ENCODE results near the gene BBC3. TPM values are rescaled to one million over a fixed set of nuclear protein-coding genes. Genes with fewer than 3 reads are reported as not detected.
A peak's percentile ranks its signal among the peaks of the same experiment; 100 is the strongest.

Gene BBC3
- total RNA-seq, 3 donors from 2014 or later = 4.4 to 6.0 (median 5.7) TPM

DNA sequence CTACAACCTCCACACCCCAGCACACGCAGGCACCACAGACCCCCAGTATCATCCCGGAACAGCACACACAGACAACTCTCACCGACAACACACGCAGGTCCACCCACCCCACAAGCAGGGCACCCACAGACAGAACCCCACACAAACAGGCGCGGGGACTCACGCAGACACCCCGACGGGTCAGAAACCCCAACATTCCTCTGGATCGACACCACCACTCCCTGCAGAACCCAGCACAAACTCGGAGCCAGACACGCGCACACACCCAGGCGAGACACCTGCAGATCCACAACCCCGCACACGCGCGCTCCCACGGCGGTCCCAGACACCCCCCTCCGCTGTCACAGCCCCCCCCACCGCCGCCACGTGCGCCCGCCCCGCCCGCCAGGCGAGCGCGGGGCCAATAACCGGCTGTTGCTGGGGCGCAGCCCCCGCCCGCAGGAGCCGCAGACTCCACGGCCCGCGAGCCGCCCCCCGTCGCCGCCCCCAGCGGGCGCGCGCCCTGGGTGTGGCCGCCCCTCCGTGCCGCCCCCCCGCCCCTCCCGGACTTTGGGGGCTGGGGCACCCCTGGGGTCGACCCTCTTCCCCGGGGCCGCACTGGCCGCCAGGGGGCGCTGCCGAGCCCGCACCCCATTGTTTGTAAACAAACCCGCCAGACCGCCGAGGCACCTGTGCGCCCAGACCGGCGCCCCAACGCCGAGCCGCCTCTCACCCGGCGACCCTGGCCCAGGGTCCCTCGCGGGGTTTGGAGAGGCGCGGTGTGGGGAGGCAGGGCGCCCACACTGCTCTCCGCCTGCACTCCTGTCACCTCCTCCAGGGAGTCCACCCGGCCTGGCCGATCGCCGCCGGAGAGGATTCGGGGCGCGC lies 712 bp downstream of the BBC3 start:
- ATAC-seq (peak; percentile 27 to 30), DNase-seq (peak; percentile 78)
- Mint-ChIP-seq H3K9me3 (no peaks in the 10 kb centered on the region), H3K4me3 (peak overlapping the region; percentile 58), H3K27me3 (ENCODE audit: low read depth) (no peaks in the 10 kb centered on the region), H3K36me3 (ENCODE audit: insufficient read depth) (no peaks in the 10 kb centered on the region), H3K4me1 (ENCODE audit: low read depth) (peaks cover 34% of the 10 kb centered on the region)

DNA sequence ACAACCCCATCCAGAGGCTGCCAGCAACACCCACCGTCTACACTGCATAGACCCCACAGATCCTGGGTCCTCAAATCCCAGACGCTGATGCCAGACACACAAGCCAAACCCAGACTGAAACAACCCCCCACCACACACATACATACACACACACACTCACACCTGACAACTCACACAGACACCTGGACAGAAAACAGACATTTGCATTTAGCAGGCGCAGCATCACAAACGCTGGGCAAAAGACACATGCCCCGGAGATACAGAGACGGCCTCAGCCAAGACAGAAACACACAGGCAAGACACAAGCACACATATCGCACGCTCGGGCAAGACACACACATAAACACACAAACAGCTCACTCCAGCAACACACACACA lies 1.3 kb downstream of the BBC3 start:
- ATAC-seq (no peak), DNase-seq (no peak)
- Mint-ChIP-seq H3K9me3 (no peaks in the 10 kb centered on the region), H3K4me3 (no peak overlapping the region), H3K4me1 (ENCODE audit: low read depth) (peaks cover 34% of the 10 kb centered on the region), H3K36me3 (ENCODE audit: insufficient read depth) (no peaks in the 10 kb centered on the region), H3K27me3 (ENCODE audit: low read depth) (no peaks in the 10 kb centered on the region)

DNA sequence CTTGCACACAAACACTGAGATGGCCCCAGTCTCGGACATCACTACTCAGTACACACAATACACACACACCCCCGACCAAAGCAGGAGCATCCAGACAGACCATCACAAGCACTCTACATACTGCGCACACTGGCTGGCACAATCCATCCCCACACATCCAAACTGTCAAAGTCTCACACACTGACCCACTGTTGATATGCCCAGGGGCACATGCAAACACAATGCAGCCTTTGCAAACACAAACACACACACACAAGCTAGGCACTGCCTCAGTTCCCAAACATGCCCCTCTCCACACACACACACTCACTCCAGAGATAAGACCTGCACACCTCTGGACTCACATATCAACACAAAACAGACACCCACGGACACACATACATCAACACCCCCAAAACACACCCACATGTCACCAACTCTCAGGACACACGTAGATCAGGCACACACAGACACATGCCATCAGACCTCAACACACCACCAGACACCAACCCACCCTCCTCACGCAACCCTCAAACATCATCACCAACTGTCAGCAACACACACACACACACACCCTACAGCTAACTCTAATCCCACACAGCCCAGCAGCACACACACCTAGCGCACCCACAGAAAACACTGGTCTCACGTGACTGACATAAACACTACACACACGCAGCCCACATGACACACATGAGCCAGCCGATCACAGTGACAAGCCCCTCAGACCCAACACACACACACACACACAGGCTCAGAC lies 1.9 kb downstream of the BBC3 start:
- H3K27me3 Mint-ChIP-seq (ENCODE audit: low read depth) = no peaks in the 10 kb centered on the region
- no peak overlapping the region for H3K4me3 Mint-ChIP-seq
- H3K9me3 Mint-ChIP-seq = no peaks in the 10 kb centered on the region
- no peaks in the 10 kb centered on the region for H3K36me3 Mint-ChIP-seq (ENCODE audit: insufficient read depth)
- DNase-seq (no peak), ATAC-seq (no peak)
- peaks cover 34% of the 10 kb centered on the region for H3K4me1 Mint-ChIP-seq (ENCODE audit: low read depth)

DNA sequence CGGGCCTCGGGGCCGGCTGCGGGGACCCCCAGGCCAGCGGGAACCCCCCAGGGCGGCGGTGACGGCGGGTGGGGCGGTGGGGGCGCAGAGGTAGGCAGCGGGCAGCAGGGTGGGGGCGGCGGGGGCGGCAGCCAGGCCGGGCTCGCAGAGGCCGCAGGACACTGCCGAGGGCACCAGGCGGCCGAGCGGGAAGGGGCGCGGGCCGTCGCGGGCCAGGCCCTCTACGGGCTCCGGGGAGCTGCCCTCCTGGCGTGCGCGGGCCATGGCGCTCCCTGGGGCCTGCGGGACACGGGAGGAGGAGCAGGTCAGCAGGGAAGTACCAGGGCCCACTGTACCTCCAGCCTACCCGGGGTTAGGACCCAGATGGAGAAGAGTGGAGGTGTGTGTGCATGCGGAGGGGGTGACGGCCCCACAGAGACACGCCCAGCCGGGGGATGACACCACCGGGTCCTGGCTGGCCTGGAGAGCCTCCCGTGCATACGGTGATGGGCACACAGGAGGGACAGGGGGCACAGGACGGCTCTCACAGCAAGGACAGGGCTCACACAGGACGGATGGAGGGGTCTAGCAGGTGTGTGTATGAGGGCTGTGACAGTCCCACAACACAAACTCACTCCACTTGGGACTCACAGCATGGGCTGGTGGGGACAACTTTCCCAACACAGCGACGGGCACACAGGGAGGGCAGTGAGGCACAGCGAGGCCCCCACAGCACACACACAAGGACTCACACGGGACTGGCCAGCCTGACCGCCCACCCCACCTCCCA lies 2.6 kb downstream of the BBC3 start:
- DNase-seq (peak; percentile 38), ATAC-seq (no peak)
- Mint-ChIP-seq H3K9me3 (no peaks in the 10 kb centered on the region), H3K36me3 (ENCODE audit: insufficient read depth) (no peaks in the 10 kb centered on the region), H3K27me3 (ENCODE audit: low read depth) (no peaks in the 10 kb centered on the region), H3K4me1 (ENCODE audit: low read depth) (peaks cover 34% of the 10 kb centered on the region), H3K4me3 (no peak overlapping the region)

DNA sequence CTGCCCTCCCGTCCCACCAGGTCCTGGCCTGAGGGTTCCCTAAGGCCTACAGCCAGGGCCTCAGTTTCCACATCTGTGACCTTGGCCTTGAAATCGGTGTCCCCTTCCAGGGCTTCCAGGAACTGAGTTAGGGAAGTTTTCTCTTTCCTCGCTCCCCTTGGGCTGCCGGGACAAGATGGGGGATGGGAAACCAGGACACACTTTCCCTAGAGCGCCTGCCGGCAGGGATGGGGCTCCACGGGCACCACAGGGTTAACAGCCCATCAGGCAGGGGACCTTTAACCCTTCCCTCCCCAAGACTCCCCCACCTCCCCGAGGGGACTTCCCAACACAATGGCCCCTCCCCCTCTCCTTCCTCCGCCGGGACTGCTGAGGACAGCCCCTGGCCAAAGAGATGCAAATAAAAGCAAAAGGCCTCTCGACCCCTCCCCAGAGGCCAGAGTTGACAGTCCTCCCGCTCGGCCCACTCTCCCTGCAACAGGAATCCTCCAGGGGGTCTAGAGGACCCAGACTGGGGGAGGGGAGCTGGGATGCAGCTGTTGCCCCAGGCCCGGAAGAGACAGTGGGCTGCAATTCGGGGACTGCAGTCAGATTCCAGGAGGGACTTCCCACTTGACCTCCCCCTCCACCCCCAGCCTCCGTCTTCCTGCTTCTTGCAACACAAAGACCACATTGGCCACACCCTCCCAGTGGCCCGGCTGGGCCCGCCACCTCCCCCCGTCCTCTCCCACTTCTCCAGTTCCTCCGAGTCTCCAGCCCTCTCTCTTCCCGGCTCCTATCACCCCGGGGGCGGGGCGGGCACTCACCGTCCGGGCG lies 3.4 kb downstream of the BBC3 start:
- Mint-ChIP-seq H3K4me1 (ENCODE audit: low read depth) (peaks cover 29% of the 10 kb centered on the region), H3K27me3 (ENCODE audit: low read depth) (no peaks in the 10 kb centered on the region), H3K9me3 (no peaks in the 10 kb centered on the region), H3K36me3 (ENCODE audit: insufficient read depth) (no peaks in the 10 kb centered on the region), H3K4me3 (peak overlapping the region; percentile 75)
- DNase-seq = no peak
- no peak for ATAC-seq

DNA sequence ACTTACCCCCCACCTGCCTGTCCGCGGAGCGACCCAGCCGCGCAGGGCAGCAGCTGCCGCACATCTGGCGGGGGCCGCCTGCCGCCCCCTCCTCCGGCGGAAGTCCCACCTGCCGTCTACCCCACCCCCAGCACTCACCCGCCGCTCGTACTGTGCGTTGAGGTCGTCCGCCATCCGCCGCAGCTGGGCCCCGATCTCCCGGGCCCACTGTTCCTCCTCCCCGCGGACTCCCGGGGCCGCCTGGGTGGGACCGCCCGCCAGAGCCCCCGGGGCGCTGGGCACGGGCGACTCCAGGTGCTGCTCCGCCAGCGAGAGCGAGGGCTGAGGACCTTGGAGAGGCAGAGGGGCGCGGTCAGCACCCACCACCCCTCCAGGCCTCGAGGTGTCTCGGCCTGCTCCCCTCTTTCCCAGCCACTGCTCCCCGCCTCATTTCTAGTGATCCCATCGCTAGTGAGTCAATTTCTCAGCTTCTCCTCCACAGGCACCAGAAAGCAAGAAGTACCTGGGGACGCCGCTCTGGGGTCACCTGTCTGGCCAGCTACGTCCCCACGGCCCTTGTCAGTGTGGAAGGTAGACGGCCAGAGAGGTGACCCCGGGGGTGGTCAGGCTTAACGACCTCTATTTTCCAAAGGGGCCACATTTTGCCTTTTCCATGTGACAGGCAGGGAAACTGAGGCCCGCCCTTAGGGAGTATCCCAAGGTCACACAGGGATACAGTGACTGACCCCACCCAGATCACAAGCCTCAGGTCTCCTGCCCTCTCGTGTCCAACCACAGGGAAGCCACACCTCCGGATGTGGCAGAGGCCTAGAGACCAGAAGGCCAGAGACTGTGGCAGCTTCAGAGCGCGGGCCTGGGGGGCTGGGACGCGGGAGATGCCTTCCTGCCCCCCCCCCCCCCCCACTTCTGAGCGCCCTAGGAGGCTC lies 4.3 kb downstream of the BBC3 start:
- peaks cover 2% of the 10 kb centered on the region for H3K36me3 Mint-ChIP-seq (ENCODE audit: insufficient read depth)
- H3K9me3 Mint-ChIP-seq = no peaks in the 10 kb centered on the region
- peak overlapping the region; percentile 75 for H3K4me3 Mint-ChIP-seq
- no peaks in the 10 kb centered on the region for H3K27me3 Mint-ChIP-seq (ENCODE audit: low read depth)
- ATAC-seq = peak in 1 of 2 donors; percentile 2
- H3K4me1 Mint-ChIP-seq (ENCODE audit: low read depth) = peaks cover 21% of the 10 kb centered on the region
- DNase-seq = no peak

DNA sequence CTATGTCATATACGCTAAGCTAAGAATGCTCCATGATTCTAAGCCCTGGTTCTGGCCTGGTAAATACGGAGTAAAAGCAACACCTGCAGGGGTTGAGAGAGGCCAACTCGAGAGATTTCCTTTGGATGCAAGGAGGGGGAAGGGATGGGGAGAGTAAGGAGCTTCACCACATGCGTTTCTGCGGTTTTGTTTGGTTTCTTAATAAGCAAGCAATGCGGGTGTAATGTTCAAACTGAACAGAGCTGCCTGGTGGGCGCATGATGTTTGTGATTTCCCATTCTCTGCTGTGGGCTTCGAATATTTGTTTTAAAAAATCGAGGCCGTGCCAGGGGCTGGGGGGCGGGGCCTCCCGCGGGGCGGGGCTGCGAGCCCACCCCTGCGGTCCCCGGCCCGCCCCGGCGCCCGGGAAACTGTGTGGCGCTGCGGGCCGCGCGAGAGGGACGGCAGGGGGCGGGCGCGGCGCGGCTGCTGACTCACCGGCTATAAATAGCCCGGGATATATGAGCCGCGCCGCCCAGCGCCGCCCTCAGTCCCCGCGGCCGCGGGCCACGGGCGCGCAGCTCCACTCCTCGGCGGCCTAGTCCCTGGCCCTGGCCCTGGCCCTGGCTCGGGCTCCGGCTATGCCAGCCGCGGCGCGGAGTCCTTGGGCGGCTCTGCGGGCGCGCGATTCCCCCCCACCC lies 5.1 kb downstream of the BBC3 start:
- Mint-ChIP-seq H3K27me3 (ENCODE audit: low read depth) (no peaks in the 10 kb centered on the region), H3K4me1 (ENCODE audit: low read depth) (peaks cover 16% of the 10 kb centered on the region), H3K4me3 (peak overlapping the region; percentile 45), H3K36me3 (ENCODE audit: insufficient read depth) (peaks cover 2% of the 10 kb centered on the region), H3K9me3 (no peaks in the 10 kb centered on the region)
- ATAC-seq (peak; percentile 67 to 70), DNase-seq (peak; percentile 86)

DNA sequence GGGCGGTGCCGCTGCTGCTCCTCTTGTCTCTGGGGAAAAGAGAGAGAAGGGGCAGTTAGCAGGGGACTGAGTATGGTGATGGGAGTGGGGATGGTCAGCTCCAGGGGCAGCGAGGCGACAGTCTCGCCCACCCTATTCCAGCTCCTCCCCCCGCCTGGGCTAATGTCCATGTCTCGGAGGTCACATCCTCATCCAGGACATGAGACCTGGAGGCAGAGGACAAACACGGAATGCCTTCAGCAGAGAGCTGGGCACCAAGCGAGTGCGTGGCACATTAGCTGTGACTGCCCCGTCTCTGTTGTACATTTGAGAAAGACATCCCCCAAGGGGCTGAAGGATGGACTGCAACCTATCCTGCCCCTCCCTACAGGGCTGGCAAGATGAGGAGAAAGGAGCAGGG lies 9.1 kb downstream of the BBC3 start:
- peaks cover 7% of the 10 kb centered on the region for H3K4me1 Mint-ChIP-seq (ENCODE audit: low read depth)
- no peak for ATAC-seq
- peaks cover 2% of the 10 kb centered on the region for H3K36me3 Mint-ChIP-seq (ENCODE audit: insufficient read depth)
- H3K9me3 Mint-ChIP-seq = no peaks in the 10 kb centered on the region
- H3K4me3 Mint-ChIP-seq = no peak overlapping the region
- no peaks in the 10 kb centered on the region for H3K27me3 Mint-ChIP-seq (ENCODE audit: low read depth)
- DNase-seq = no peak

DNA sequence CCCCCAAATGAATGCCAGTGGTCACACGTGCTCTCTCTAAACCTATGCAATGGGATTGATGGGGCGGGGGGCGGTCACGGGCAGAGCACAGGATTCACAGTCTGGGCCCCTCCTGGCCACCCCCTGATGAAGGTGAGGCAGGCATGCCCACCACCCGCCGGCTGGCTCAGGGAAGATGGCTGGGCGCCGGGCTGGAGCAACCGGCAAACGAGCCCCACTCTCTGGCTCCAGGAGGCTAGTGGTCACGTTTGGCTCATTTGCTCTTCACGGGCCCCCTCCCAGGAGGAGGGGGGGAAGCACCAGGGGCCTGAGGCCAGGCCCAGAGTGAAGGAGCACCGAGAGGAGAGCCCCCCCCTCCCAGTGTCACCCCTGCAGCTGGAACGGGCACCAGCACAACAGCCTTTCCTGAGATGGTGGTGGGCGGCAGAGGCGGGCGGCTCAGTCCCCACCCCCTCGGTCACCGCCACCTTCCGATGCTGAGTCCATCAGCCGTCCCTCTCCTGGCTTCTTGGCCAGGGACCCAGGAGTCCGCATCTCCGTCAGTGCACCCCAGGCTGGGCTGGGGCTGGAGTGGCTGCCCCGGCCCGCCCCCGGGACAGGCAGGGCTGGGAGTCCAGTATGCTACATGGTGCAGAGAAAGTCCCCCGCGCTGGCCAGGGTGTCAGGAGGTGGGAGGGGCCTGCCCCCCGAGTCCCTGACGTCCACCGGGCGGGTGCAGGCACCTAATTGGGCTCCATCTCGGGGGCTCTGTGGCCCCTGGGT lies 9.7 kb downstream of the BBC3 start:
- DNase-seq (no peak), ATAC-seq (no peak)
- no peaks in the 10 kb centered on the region for H3K27me3 Mint-ChIP-seq (ENCODE audit: low read depth)
- peaks cover 2% of the 10 kb centered on the region for H3K36me3 Mint-ChIP-seq (ENCODE audit: insufficient read depth)
- no peaks in the 10 kb centered on the region for H3K9me3 Mint-ChIP-seq
- H3K4me3 Mint-ChIP-seq = no peak overlapping the region
- peaks cover 4% of the 10 kb centered on the region for H3K4me1 Mint-ChIP-seq (ENCODE audit: low read depth)

DNA sequence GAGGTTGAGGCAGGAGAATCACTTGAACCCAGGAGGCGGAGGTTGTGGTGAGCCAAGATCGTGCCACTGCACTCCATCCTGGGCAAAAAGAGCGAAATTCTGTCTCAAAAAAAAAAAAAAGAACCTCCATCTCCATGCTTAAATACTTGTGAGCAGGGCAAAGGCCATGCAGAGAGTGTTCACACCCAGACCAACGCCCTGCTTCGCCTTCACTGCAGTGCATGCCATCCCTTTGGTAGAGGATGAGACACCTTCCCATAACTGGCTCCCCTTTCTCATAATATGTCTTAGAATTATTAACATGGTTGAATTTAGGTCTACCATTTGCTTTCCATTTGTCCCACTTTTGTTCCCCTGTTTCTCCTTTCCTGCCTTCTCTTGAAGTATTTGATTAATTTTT lies 15.4 kb downstream of the BBC3 start:
- H3K9me3 Mint-ChIP-seq = no peaks in the 10 kb centered on the region
- DNase-seq (no peak), ATAC-seq (no peak)
- H3K4me3 Mint-ChIP-seq = no peak overlapping the region
- H3K36me3 Mint-ChIP-seq (ENCODE audit: insufficient read depth) = peaks cover 3% of the 10 kb centered on the region
- H3K27me3 Mint-ChIP-seq (ENCODE audit: low read depth) = no peaks in the 10 kb centered on the region
- peaks cover 7% of the 10 kb centered on the region for H3K4me1 Mint-ChIP-seq (ENCODE audit: low read depth)

DNA sequence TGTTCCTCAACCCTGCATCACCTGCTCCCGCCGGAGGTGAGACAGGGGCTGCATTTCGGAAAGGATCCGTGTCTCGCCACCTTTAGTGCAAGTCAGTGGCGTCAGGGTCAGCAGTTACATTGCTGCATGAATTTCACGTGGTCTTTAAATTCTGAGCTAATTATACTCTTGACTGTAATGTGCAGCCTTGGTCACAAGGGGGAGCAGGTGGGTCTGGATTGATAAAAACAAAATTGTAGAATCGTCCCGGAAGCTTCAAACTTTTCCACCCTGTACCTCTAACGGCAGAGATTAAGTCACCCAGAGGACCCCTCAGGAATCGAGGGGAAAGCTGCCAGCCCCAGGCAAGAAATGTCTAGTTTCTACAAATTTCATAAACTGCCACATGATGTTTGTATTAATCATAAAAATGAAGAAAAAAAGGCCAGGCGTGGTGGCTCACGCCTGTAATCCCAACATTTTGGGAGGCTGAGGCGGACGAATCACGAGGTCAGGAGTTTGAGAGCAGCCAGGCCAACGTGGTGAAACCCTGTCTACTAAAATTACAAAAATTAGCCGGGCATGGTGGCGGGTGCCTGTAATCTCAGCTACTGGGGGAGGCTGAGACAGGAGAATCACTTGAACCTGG lies 20.2 kb downstream of the BBC3 start:
- Mint-ChIP-seq H3K36me3 (ENCODE audit: insufficient read depth) (peaks cover 22% of the 10 kb centered on the region), H3K27me3 (ENCODE audit: low read depth) (no peaks in the 10 kb centered on the region), H3K4me3 (no peak overlapping the region), H3K4me1 (ENCODE audit: low read depth) (peaks cover 10% of the 10 kb centered on the region), H3K9me3 (no peaks in the 10 kb centered on the region)
- DNase-seq = peak; percentile 82
- peak; percentile 75 to 76 for ATAC-seq

DNA sequence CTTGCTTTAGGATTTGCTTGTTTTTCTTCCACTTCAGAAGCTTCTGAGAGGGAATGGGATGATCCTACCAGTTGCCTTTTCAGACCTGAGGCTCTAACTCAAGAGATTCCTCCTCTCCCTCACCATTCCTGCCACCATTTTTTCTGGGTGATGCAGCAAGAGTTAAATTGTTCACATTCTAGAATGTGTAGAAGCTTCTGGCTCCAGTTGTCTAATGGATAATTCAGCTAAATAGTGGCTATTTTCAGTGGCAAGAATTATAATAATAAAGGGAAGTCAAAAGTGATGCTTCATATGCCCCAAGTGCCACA lies 20.9 kb downstream of the BBC3 start:
- no peaks in the 10 kb centered on the region for H3K27me3 Mint-ChIP-seq (ENCODE audit: low read depth)
- no peaks in the 10 kb centered on the region for H3K9me3 Mint-ChIP-seq
- no peak overlapping the region for H3K4me3 Mint-ChIP-seq
- ATAC-seq = no peak
- peaks cover 10% of the 10 kb centered on the region for H3K4me1 Mint-ChIP-seq (ENCODE audit: low read depth)
- H3K36me3 Mint-ChIP-seq (ENCODE audit: insufficient read depth) = peaks cover 26% of the 10 kb centered on the region
- no peak for DNase-seq

Data from activated T-cell treated with anti-CD3 and anti-CD28 coated beads, Interleukin-2, amount 50 U/mL, for 4 hours (primary cell).